NCI-H524 (cell line): ENCODE results near the gene FLACC1.

Source experiments
- DNase-seq, 2 experiments: peaks; one replicate each; lab custom pipeline; 2025; lab: John Stamatoyannopoulos, UW

FLACC1 gene

DNA sequence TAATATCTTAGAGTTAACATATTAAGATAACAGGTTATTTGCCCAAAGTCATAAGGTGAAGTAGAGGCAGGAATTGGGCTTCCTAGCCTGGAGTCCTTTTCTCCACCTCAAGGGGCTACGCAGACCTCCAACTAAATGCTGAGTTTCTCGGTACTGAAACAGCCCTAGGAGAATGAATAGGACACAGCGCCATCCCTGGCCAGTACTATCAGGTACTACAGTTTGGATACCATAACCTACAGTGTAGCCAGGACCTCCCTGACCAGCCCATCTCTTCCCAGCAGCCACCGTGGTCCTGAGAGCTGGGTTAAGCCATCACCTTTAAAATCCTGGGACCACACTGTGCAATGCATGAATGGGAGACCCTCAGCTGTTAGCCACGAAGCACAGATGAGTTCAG, 81.2 kb downstream of the FLACC1 start:
- DNase-seq = no peak

DNA sequence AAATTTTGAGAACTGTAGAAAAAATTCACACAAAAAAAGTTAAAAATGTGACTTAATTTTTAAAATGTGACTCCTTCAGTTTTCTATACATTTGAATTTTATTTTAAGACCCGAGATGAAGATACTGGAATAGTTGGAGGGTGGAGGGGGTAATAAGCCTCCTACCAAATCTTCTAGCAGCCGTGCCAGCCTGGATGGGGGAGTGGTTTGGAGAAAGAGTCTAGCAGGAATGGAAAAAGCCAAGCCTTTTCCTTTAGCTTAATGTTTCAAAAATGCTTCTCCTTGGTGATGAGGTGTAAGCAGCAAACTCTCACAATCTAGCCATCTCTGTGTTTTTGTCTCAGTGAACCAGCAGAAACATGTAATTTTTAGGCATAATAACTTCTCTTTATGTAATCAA, 82.1 kb downstream of the FLACC1 start:
- no peak for DNase-seq

DNA sequence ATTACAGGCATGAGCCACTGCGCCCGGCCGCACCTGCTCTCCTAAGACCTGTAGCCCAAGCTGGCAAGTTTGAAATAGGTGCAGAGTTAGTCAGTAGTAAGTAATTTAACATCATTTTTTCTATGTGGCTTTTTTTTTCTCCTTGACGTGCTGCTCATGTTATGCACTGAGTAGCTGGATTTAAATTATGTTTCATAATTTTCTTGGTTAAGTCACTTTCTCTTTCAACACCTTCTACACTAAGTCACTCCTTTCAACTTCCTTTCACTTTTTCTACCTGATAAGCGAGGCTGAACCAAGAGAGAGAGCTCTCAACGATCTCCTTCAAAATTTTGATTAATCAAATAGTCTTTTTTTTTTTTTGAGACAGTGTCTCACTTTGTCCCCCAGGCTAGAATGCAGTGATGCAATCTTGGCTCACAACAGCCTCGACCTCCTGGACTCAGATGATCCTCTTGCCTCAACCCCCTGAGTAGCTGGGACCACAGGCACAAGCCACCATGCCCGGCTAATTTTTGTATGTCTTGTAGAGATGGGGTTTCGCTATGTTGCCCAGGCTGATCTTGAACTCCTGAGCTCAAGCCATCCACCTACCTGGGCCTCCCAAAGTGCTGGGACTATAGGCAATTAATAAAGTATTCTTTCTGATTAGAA, 83.7 kb downstream of the FLACC1 start:
- no peak for DNase-seq

DNA sequence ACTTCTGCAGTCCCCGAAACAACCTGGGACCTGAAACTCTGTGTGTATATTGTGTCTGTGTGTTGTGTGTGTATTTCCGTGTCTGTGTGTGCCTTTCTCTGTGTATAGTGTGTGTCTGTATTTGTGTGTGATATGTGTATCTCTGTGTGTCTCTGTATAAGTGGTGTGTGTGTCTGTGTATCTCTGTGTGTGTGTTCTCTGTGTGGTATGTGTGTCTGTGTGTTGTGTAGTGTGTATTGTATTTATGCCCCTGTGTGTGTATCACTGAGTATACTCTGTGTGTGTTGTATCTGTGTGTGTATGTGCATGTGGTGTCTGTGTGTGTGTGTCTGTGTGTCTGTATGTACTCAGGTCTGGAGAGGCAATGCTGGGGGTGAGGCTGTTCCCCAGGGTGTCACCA, 85.2 kb downstream of the FLACC1 start:
- DNase-seq = no peak

DNA sequence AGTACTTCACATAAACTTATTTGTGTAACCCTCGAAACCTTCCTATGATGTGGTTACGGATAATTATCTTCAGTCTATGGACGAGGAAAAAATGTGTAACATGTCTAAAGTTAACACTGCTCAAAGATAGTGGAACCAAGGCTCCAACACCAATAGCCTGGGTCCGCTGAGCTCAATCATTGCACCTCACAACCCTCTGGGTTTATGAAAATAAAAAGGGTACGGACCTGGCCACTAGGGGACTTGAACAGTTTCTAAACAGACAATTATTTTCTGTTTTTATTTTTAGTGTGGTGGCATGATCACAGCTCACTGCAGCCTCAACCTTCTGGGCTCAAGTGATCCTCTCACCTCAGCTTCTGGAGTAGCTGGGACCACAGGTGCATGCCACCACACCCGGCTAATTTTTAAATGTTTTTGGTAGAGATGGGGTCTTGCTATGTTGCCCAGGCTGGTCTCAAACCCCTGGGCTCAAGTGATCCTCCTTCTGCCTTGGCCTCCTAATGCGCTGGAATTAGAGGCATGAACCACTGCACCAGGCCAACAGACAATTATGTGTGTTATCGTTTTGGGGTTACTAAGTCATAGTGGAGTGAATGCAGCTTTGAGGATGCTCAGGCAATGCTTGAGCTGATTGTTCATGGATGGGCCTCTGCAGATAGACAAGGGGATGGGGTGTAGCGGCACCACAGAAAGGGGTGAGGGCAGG, 86.7 kb downstream of the FLACC1 start:
- DNase-seq = no peak

DNA sequence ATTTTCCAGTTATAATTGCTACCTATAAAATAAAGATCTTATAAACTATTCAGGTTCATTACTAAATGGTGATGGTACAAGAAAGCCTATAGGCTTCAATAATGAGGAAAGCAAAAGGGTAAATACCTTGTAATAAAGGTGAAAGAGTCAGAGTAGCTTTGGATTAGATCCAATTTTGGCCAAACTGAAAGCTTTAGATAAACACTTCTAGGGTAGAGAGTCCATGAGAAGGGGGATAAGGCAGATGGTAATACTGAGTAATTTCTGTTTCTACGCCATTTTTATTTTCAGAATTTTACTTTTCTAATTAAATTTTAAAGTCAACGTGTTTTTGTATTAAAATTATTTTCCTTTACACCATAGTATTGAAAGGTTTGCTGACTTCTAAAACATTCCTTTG, 87.4 kb downstream of the FLACC1 start:
- no peak for DNase-seq

DNA sequence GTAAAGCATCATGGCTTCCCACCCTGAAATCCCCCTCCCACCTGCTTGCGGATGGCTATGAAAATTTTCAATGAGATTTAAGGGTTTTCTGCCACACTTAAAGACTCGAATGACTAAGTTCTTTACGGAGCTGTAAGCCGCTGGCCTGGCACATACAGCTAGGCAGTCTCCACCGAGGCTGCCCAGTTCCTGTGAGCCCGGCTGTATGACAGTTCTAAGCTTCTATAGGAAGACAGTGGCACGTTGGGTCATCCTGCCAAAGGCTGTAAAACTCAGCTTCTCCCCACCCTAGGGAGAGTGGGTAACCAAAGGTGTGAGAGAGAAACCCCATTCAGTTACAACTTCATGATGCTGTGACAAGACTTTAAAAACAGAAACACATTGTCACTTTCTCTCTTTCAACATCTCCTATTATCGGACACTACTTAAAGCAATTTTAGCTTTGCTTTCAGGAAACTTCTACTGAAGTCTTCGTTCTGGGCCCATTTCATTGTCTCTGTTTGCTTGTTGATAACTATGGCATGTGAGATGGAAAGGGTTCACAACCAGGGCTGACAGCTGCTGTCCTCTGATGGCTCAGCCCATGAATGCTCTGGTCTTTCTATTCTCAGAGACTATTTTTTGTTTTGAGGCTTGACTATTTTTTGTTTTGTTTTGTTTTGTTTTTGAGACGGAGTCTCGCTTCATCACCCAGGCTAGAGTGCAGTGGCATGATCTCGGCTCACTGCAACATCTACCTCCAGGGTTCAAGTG, 89.7 kb downstream of the FLACC1 start:
- no peak for DNase-seq

DNA sequence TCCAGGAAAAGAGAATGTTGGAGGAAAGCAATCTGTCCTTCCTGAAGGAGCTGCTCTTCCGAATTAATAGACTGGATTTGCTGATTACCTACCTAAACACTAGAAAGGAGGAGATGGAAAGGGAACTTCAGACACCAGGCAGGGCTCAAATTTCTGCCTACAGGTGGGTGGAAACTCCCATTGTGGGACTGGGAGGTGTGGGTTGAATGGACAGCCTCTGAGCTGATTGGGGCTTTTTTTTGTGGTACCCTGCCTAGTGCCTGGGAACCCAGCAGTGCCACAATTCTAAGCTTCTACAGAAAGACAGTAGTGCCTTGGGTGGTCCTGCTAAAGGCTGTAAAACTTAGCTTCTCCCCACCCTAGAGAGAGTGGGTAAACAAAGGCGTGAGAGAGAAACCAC, 90.5 kb downstream of the FLACC1 start:
- DNase-seq = no peak

DNA sequence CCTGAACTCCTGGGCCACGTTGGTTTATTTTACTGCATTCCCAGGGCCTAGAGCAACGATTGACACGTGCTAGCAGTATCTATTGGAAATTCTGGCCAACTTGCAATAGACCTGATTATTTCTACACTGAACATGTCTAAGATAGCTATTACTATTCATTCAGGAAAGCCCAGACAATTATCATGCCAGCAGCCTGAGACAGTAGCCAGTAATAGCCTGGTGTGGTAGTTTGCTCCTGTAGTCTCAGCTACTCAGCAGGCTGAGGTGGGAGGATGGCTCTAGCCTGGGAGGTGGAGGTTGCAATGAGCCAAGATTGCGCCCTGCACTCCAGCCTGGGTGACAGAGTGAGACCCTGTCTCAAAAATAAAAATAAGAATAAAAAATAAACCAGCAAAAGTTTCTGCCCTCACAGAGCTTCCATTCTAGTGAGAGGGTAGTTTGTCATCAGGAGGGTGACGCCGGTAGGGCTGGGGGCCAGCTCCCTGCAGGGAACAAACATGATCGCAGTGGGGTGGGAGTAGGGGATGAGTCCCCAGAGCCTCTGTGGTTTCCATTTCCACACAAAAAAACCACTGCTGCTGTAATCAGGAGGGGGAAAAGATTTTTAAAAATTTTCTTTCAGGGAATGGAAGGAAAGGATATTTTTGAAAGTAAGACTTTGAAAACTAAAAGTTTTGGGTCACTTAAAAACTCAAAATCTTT, 92.5 kb downstream of the FLACC1 start:
- no peak for DNase-seq

DNA sequence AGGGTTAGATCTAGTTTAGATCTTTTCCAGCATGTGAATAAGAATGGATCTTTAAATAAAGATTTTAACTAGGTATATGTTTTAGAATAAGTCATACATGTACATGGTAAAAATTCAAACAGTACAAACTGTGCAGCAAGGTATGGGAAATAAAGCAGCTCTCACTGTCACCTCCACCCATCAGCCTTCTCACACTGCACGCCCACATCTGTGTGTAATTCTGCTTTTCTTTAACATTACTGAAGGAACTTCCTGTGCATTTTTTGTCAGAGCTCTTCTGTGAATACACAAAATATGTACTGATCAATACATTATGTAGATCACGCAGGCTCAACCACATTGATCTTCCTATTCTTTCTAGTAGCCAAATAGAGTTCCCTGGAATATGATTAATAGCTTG, 93.4 kb downstream of the FLACC1 start:
- DNase-seq = no peak

DNA sequence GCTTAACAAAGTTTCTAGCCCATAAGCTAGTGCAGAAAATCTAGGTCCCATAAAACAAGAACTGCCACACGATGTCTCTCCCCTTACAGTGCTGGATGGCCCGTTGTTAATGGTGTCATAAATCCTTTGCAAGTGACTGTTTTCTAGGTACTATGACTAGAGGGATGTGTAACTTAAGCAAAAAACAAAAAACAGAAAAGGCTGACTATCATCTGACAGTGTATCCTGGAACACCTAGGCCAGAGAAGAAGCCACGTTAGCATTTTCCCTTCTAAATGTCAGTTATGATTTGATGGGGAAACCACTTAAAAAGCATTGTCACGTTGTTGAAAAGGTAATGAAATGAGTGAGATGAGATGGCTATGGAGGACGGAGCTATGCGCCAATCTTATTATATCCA, 94.4 kb downstream of the FLACC1 start:
- DNase-seq = no peak

DNA sequence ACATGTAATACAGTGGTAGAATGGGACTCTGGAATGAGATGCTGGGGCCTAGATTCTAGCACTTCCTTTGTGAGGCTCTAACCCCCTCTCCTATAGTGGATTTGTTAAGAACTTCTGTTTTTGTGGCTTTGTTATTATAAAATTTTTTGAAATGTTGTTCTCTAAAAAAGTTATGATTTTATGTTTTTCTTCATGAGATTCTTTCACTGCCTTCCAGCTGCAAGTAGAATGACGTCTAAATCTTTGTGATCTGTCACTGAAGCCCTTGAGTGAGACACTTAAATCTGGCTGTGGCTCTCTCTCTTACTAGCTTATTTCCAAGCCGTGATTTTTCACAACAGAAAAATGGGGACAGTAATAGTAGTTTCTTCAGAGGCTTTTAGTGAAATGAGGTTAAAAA, 95.2 kb downstream of the FLACC1 start:
- no peak for DNase-seq

DNA sequence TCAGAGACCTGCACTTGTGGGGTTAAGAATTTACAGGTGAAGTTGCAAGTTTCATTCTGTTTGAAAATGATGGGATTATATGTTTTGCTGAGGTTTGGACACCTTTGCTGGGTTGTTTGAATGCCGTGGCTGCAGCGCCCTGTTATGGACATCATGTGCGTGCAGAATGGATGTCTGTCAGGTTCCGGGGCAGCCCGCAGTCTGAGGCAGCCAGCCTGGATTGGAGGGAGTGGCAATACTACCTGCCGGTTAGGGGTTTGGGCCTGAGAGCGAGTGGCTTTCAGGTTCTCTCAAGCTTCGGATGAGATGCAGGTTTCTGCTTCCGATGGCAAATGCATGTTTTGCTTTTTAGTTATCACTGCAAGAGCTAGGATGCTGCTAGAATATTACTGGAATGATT, 95.7 kb downstream of the FLACC1 start:
- DNase-seq = no peak

DNA sequence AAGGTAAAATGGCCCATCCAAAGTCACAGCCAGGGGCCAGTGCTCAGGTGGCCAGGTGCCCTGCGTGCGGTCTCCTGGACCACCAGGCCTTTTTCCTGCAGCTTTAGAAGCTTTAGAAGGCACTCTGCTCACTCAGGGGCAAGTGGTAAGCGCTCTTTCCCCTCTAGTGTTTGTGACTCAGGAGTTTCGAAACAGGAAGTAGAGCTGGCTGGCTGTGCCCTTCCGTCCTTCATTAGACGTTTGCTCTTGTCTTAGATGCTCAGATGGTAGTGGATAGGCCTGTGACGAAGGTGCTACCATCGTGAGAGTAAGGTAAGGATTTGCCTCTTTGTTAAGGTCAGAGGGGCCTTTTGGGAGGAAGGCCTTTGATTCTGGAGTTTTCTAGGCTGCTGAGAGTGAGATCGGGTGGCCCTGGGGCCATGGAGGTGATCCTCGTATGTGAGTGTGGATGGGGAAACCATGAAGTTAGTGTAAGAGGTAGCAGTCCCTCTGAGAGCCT, 96.8 kb downstream of the FLACC1 start, which contains the start of gene CASP8:
Gene CASP8 (plus strand): TSS at position 235 of the 499 bp plus-strand sequence. CDS start 5,951 bp downstream, outside the sequence.
- no peak for DNase-seq

DNA sequence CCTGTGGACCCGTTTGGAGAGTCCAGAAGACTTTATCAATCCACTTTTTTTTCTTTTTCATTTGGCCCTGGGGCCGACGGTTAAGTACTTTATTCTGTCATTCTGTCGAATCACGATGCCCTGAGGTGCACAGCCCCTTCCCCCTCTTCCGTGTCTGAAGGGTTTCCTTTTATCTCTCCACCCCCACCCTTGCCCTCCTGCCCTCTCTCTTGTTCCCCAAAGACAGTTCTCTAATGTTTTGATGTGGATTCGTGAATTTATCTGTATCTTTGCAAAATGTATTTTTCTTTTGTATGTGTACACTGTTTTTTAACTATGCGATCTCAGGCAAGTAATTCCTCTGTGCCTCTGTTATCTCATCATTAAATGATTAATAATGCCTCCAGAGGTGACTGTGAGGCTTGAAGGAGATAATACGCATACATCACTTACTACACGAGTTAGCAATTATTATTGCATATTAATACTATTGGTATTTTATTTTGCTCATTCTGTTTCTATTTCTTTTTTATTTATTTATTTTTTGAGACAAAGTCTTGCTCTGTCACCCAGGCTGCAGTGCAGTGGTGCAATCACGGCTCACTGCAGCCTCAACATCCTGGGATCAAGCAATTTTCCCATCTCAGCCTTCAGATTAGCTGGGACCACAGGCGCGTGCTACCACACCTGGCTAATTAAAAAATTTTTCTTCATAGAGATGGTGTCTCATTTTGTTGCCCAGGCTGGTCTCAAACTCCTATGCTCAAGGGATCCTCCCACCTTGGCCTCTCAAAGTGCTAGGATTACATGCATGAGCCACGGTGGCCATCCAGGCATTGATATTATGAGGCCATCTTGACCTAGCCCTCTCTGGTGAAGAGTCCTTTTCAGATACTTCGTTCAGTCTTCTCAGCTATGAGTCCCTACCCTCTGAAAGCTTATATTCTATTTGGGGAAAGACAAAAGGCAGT, 98.2 kb downstream of the FLACC1 start:
- DNase-seq = no peak

DNA sequence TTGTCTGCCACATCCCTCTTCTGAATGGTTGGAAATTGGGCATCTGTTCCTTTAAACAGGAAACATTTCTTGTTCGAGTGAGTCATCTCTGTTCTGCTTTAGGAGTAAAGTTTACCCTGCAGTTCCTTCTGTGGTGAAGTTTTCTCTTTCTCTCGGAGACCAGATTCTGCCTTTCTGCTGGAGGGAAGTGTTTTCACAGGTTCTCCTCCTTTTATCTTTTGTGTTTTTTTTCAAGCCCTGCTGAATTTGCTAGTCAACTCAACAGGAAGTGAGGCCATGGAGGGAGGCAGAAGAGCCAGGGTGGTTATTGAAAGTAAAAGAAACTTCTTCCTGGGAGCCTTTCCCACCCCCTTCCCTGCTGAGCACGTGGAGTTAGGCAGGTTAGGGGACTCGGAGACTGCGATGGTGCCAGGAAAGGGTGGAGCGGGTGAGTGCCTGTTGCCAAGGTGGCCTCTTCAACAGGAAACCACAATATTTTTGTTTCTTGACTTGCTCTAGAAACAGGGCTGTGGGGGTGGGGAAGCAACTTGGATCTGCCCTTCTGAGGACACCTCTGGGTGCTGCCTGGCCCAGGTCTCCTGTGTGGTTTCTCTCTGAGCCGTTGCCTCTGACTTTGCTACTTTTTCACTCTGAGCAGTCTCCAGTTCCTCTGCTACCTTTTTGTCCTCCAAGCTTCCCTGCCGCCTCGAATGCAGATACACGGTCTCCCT, 99.0 kb downstream of the FLACC1 start:
- no peak for DNase-seq

DNA sequence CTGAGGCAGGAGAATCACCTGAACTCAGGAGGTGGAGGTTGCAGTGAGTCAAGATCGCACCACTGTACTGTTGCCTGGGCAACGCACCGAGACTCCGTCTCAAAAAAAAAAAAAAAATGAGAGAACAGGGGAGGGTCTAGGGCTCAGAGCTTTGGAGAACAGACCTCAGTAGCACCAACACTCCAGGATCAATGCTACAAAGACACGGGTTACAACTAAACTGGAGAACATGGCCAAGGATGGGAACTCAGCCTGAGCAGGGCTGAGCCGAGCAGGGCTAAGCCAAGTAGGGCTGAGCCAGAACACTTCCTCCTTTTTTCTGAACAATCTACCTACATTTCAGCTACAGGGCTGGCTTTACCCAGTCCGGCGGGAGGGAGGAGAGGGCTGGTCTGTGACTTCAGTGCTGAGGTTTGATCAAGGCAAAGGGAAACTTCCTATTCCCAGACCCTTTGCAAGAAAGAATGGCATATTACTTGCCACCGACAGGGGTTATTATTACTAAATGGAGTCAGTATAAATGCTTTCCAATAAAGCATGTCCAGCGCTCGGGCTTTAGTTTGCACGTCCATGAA, 99.7 kb downstream of the FLACC1 start:
- DNase-seq = no peak

DNA sequence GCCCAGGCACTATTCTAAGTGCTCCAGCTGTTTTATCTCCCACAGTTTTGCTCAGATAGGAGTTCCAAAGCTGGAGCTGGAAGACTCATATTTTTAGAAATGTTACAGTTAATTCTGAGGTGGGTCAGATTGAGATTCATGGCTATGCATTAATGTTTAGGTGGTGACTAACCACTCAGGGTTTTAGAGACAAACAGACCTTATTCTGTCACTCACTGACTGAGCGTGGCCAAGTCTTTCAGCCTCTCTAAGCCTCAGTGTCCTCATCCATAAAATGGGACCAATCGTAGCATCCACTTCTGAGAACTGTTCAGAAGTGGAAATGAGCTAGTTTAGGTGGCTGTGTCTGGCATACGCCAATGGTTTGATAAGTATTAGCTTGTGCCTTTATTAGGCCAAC, 101.1 kb downstream of the FLACC1 start:
- no peak for DNase-seq

DNA sequence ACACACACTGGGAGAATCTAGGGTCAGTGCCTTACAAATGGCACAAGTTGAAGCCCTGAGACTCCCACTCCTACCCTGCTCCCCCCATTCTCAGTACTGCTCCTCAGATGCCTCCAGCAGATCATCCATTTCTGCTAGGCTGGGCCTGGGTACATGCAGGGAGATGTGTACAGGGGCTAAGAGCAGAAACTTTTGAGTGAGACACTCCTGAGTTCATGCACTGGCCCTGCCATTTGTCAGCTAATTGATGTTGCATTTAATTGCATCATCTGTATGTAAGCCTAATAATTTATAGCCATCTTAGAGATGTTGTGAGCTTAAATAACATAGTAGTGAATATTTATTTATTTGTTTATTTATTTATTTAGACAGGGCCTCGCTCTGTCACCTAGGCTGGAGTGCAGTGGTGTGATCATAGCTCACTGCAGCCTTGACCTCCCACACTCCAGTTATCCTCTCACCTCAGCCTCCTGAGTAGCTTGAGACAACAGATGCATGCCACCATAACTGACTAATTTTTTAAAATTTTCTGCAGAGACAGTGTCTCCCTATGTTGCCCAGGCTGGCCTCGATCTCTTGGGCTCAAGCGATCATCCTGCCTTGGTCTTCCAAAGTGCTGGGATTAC, 101.6 kb downstream of the FLACC1 start:
- DNase-seq = no peak
